Measurements from ENCODE around the gene GPI.
A peak's percentile ranks its signal among the peaks of the same experiment; 100 is the strongest.

GPI gene

DNA sequence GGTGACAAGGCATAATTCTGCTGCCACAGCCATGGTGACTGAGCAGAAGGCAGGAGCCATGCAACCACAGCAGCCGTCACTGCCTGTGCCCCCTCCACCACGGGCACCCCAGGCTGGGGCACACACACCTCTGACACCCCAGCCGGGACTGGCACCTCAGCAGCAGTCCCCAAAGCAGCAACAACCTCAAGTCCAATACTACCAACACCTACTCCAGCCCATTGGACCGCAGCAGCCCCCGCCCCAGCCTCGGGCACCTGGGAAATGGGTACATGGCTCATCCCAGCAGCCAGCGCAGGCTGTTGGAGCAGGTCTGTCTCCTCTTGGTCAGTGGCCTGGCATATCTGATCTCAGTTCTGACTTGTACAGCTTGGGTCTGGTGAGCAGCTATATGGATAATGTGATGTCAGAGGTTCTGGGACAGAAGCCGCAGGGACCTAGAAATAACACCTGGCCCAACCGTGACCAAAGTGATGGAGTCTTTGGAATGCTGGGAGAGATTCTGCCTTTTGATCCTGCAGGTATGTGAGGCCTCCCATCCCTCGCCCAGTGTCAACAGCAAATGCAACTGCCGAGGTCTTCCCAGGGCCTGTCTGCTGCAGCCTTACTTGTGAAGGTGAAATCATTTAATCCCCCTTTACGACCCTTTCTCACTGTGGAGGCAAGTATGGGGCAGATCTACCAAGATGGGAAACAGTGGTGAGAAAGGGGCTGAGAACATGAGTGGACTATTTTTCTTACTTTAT lies 22.9 kb upstream of the GPI start:
- no peak for DNase-seq

DNA sequence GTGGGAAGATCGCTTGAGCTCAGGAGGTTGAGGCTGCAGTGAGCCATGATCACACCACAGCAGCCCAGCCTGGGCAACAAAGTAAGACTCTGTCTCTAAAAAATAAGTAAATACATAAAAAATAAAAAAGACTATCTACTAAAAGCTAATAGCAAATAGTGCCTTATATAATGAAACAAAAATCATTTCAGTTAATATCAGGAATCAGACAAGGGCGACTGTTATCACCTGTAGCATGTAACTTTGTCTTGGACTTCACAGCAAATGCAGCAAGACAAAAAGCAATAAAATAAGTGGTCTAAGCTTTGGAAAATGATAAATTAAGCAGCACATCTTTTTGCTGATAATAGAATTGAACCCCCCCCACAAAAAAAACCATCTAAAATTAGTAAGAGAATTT lies 21.2 kb upstream of the GPI start:
- no peak for DNase-seq

DNA sequence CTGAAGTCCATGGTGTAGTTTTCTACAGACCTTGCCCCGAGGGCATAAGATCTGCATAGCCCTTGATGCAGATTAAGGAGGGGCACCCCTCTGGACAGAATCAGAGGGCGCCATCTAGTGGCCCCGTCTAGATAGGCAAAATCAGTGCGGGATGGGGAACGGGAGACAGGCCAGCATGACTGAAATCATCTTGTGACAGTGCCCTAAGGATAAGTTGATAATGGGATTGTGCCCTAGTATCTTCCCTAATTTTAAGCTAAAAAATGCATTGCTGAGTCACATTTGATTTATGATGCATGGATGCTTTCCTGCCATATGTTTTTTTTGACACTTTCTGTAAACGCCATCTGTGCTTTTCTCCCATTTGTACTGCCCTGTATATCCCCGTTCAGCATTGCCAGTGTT lies 19.0 kb upstream of the GPI start:
- peak; percentile 32 to 41 for DNase-seq

DNA sequence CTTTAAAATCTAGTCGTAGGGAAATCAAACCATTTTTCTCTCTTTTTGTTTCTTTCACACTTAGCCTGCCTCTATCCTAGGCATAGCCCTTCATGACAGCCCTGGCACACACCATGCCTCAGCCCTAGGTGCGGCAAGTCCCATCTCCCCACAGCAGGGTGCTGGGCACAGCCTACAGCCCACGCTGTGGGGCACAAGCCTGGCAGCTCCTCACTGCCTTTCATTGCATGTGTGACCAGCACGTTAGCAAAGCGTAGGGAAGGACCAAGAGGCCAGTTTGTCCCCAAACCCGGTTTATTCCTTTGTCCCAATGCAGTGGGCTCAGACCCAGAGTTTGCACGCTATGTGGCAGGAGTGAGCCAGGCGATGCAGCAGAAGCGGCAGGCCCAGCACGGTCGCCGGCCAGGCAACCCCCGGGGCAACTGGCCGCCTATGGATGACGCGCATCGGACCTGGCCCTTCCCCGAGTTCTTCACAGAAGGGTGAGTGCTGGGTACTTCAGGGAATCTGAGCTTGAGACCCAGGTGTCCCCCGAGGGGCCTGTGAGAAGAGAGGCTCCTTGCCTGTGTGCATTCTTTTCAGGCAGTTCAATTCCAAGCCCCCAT lies 17.3 kb upstream of the GPI start:
- no peak for DNase-seq

DNA sequence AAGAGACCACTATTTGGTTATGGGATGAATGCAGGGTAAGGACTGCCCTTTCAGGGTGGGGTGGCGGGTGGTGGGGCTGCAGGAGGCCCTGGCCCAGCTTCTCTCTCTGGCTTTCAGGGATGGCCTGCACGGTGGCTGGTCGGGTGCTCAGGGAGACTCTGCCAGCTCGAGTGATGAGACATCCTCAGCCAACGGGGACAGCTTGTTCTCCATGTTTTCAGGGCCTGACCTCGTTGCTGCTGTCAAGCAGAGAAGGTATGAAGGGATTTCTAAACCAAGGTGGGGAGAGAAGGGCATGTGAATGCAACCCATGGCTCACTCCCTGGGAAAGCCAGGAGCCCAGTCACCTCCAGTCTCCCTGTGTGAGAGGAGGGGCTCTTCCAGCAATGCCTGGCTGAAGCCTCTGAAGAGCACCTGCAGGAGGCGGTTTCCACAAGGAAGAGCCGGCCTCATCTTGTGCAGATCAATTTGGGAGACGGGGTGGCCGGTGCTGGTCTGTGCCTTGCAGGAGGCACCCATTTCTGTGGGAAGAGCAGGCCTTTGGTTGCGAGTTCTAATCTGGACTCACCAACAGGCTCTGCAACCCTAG lies 16.0 kb upstream of the GPI start:
- DNase-seq = no peak

DNA sequence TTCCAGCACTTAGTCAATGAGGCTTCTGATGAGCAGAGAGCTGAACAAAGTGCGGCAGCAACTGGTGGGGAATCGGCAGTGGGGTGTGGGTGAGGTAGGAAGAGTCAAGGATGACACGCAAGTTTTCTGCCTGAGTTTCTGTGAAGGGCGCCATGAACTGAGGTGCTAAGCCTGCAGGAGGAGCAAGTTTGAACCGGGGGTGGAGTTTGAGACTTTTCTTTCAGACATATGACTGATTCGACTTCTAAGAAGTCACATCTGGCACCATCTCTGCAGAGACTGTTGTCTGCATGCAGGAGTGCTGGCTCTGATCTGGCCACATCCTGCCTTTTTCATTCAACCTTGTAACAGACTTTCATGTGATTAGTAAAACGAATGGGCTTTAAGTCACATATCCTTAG lies 14.8 kb upstream of the GPI start:
- no peak for DNase-seq

DNA sequence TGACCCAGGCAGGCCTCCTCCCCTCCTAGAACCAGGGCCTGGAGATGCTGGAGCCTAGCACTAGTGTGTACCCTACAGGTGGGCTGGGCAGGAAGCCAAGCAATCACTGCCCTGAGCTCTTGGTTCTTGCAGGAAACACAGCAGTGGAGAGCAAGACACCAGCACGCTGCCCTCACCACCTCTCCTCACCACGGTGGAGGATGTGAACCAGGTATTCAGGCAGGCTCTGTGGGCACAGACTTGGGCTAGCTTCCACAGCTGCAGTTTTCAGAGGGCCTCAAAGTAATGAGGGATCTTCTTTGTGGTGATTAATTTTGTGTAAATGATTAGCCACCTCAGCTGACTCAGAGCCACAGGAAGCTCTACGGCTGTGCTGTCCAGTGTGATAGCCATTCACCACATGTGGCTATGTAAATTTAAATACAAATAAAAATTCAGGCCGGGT lies 13.6 kb upstream of the GPI start:
- DNase-seq = no peak

DNA sequence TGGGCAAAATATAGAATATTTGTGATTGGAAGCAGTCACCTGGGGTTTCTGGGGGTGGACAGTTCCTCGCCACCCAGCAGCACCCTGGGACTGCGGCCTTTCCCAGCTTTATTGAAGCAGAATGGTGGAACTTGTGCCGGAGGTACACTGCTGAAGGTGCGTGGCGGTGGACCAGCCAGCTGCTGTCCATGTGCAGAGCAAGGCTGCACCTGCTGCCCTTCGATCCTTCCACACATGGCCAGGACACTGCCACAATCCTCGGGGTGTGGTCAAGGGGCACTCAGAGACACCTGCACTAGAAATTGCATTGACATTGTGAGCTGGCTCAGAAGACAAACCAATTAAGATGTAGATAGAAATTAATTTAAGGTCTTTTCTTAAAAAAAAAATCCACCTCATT lies 11.4 kb upstream of the GPI start:
- no peak for DNase-seq

DNA sequence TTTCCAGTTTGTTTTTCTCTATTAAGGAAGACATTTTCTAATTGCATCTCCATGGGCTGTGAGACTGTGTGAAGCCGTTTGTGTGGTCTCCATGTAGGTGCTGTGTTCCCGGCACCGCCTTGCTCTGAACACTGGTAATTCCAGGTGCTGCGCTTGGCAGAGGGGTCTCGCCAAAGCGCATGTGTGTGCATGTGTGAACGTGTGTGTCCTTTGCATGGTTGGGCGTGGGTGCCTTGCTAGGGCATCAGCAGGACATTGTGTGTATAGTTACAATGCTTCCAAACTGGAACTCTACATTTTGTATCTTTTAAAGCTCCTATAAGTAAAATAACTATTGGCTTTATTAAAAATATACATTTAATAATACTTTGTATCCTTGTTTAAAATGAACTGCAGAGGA lies 9.8 kb upstream of the GPI start:
- no peak for DNase-seq

DNA sequence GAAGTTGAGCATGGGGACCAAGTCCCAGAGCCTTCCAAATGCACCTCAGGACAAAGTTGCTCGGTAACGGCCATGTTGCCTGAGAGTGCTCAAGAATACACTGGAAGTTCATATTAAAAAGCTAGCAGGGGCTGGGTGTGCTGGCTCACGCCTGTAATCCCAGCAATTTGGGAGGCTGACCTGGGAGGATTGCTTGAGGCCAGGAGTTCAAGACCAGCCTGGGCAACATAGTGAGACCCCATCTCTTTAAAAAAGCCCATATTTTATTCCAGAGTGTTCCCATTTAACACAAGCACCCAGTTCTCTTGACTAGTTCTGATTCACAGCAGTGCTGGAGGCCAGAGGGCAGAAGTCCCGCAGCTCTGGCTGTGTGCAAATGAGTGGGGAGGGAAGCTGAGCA lies 8.1 kb upstream of the GPI start:
- no peak for DNase-seq

DNA sequence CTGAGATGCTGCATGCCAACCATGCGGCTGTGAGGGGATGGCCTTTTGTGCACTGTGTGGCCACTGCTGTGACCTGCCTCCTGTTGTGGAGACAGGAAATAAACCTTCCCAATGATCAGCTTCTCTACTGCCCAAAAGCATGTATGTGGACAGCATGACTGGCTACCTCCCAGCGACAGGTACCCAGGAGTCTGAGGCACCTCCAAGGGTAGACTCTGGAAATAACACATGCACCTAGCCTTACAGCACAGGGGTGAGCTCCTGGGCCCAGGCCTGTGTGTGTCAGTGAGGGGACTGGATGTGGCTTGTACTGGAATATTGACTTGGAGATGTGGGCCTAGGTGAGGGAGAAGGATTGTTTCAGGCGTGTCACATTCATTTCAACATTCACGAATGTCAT lies 7.6 kb upstream of the GPI start:
- no peak for DNase-seq

DNA sequence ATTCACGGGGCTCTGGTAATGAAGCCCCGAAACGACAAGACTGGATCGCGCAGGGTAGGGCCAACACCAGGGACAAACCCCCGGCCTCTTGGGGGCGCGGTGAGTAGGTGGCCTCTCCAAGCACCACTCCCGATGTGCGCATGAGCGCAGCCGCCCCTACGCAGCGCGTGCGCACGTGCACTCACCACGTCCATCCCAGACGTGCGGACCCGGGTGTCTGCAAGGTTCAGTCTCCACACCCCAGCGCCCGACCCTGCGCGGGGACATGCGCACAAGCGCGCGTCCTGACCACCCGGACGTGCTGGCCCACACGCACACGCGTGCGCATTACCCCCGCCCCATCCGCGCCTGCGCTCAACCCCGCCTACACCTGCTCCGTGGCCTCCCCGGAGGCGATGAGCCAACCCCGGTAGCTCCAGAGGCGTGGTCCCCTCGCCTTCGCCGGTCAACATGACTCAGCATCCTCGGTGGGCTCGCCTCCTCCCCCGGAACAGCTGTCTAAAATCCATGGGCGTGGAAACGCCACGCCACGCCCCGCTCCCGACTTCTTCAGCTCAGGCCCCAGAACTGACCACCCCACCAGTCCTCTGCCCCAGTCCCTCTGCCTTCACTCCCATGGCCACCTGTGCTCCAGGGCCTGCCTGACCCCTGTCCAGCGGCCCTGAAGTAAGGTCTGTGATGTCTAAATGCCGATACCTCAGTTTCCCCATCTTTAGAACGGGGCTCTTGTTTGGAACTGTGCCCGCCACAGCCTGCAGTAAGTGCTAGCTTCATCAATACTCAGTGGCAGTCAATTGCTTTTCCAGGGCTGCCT lies 5.6 kb upstream of the GPI start:
- peak; percentile 99 for DNase-seq

DNA sequence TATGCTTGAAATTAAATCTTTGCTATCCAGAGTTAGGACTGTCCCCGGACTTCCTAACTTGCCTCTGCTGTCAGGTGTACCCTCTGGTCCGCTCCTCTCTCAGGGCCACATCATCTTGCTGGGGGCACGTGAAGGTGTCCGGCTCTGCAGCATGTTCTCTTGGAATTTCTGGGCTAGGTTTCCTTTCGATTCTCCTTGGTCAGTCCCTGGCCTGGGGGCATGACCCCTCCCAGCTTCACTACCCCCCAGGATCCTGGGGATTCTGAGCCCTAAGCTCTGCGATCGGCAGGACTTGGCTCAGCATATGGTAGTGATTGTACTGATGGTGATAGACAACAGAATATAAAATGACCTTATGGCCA lies 5.1 kb upstream of the GPI start:
- DNase-seq = no peak

DNA sequence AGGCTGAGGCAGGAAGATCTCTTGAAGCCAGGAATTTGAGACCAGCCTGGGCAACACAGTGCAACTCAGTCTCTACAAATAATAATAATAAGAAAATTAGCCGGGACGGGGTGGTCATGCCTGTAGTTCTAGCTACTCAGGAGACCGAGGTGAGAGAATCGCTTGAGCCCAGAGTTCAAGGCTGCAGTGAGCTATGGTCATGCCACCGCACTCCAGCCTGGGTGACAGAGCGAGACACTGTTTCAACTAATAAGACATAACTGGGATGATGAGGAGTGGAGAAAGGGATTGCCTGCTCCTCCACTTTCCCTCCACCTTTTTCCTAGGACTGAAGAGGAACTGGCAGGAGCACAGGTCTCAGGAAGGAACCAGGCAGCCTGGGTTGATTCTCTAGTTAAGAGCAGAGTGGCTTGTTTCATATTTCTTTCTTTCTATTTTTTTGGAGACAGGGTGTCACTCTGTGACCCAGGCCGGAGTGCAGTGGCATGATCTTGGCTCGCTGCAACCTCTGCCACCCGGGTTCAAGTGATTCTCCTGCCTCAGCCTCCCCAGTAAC lies 4.6 kb upstream of the GPI start:
- DNase-seq = no peak

DNA sequence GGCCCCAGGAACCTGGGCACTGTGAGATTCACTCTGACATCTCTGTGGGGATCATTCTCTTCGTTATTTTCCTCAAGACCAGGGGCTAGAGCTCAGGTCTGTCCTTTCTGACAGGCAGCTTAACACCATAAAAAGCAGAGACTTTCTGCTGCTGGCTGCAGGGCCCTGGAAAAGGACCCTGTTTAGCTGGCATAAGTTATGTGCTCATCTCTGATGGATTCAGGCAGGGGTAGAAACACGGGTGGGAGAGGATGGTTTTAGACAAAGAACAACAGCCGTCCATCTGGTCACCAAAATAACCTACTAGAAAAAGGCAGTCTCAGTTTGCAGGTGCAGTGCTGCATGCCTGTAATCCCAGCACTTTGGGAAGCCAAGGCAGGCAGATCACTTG lies 2.3 kb upstream of the GPI start:
- DNase-seq = no peak

DNA sequence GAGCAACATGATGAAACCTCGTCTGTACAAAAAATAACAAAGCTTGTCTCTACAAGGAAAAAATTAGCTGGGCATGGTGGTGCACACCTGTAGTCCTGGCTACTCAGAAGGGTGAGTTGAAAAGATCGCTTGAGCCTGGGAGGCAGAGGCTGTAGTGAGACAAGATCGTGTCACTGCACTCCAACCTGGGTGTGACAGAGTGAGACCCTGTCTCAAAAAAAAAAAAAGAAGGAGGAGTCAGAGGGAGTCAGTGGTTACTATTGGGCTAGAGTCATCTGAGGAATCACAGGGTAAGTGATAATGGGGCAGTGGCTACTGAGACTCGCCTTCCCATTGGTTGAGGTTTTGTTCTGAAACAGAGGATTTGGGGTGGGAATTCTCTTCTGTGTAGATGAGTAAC lies 1.9 kb upstream of the GPI start:
- DNase-seq = no peak

DNA sequence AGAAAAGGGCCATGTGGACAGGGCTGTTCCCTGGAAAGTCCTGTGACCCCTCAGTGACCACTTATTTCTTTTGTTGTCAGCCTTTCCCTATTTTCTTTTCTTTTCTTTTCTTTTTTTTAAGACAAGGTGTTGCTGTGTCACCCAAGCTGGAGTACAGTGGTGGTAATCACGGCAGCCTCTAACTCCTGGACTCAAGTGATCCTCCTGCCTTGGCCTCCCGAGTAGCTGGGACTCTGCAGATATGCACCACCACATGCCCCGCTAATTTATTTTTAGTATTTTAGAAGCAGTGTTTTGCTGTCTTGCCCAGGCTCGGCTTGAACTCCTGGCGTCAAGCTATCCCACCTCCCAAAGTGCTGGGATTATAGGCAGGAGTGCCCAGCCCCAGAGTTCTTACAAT lies 1.1 kb upstream of the GPI start:
- DNase-seq = no peak

DNA sequence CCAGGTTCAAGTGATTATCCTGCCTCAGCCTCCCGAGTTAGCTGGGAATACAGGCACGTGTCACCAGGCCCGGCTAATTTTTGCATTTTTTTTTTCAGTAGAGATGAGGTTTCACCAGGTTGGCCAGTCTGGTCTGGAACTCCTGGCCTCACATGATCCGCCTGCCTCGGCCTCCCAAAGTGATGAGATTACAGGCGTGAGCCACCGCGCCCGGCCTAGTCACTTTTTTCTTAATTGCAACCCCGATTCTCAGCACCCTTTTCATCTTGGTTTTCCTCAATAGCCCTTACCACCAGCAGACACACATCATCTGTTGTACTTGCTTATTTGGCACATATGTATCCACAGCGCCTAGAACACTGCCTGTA lies 550 bp upstream of the GPI start:
- no peak for DNase-seq

DNA sequence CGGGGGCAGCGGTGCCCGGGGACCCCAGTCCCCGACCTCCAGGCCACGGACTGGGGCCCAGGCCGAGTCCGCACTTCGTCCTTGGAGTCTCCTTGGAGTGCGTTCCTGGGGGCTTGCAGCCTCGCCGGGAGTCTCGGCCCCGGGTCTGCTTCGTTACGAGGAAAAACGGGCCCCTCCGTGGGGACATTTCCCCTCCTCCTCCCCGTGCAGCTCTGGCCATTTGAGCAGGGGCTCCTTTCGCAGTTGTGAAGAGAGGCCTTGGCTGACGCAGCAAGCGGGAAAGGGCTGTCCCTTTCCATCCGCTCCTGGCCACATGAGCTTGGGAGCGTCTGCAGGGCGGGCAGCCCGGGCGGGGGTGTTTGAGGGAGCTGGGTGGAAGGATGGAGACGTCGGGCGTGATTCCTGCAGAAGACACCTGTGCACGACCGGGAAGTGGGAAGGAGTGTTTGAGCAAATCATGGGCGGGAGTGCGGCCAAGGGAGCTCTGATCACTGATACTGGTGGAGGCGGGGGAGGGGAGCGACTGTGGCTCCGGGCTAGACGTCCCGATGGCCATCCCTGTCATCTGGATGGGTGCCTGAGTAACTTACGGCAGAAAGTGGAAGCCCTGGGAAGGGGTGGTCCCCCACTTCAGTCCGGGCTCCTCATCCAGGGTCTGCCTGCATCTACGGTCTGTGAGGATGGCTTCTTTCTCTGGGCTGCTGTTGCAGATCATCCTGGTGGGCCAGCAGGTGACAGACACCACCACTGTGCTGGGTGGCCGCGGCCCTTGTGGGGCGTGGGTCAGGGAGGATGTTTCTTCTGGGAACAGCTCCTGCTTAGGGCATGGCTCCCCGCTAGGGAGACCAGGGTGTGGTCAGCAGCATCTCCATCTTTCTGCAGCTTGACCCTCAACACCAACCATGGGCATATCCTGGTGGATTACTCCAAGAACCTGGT lies 736 bp downstream of the GPI start:
- DNase-seq = no peak

DNA sequence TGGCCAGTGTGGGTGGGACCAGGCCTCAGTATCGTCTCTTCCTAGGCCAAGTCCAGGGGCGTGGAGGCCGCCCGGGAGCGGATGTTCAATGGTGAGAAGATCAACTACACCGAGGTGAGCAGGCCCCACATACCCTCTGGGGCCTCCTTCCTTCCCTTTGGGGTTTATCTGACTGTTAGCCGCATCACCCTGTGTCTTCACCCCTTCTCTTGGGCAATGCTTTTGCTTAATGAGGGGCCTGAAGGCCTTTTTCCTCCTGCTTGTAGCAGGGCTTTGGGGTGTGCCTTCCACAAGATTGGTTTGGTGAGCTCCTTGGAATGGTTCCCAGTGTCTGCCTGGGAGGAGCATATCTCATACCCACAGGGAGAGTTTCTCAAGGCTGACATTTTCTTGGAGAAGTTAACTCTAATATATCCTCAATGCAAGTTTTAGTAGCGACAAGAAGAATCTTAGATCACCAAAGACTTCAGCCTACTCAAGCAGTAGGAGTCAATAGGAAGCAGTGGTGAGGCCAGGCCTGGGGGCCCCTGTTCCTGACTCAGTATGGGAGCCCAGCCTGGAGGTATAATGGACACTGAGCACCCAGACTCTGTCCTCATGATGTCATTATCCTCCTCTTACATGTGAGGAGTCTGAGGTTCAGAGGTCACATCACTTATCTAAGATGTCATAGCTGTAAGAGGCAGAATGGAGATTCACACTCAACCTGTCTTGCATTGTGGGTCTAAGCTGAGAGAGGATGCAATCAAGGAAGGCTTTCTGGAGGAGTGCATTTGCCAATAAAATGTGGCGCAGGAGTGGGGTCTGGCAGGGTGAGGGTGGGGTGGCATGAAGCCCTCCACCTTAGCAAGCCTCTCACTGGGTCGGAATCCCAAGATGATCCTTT lies 2.0 kb downstream of the GPI start:
- DNase-seq = no peak

DNA sequence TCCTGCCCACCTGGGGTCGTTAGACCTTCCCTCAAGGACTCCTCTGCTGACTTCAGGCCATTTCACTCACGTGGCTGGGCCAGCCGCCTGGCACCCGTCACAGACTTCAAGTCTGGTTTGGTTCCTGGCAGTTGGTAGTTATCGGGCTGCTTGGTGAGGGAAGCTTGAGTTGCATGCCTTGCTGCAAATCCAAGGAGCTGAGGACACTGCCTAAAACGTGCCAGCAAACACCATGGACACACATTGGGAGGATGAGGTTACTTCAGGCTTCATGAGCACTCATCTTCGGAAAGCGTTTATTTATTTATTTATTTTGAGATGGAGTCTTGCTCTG lies 2.6 kb downstream of the GPI start:
- no peak for DNase-seq

DNA sequence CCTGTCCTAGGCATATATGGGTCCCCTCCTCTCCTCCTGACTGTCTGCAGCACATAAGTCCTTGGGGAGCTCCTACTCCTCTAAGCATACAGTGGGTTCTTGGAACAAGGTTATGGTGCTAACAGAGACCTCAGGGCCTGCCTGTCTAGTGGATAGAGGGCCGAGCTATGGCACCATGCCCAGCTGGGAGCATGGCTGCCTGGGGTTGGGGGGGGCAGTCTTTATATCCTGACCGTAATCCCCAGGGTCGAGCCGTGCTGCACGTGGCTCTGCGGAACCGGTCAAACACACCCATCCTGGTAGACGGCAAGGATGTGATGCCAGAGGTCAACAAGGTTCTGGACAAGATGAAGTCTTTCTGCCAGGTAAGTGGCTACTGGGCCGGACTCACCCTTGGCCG lies 3.3 kb downstream of the GPI start:
- DNase-seq = no peak
